Stimulated activated CD4-positive, alpha-beta T cell treated with anti-CD3 and anti-CD28 coated beads, Interleukin-12 subunit alpha, Interleukin-12 subunit beta, amount 100 ng/mL, for 48 hours (primary cell): ENCODE data around the gene TP53AIP1.
"Not testable (repeated sequence)": the region's sequence is repeated elsewhere in the genome, so short reads cannot be mapped to it uniquely, and the experiment has no call there.

Source experiments
- DNase-seq, 3 donors: peaks; one replicate each; pipeline ENCODE4 v3.0.0-alpha.2; 2020; ENCODE audit warnings: low read depth in 2 of 3, low spot score in 1 of 3

Gene TP53AIP1

DNA sequence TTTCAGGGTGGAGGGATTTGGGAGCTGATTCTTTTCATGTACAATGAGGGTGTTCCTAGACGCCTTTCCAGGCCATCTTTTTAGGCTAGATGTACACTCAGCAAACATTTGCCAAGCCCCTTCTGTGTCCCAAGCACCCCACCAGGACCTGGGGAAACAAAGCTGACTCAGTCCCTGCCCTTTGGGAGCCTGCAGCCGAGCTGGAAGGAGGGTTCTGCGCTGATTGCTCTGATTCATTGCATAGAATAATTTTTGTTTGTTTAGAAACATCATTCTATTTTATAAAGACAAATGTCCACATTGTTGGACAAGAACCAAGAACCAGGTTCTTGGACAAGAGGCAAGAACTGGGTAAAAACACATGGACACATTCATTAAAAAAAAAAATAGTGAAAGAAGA lies 16.7 kb downstream of the TP53AIP1 start:
- no peak for DNase-seq

DNA sequence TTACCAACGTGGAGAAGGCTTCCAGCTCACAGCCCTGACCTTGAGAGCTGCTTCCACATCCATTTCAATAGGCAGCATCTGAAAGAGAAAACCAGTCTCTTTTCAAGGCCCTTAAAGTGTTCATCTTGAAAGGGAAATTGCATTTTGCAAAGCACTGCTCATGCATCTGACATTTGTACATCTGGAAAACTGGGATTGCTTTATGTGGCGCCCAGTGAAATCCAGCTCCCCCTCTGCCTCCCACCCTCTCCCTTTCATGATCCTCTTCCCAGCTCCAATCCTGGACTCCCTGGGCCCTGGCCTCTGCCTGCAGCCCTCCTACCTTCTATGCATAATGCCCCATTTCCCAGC lies 17.4 kb downstream of the TP53AIP1 start:
- DNase-seq: no peak

DNA sequence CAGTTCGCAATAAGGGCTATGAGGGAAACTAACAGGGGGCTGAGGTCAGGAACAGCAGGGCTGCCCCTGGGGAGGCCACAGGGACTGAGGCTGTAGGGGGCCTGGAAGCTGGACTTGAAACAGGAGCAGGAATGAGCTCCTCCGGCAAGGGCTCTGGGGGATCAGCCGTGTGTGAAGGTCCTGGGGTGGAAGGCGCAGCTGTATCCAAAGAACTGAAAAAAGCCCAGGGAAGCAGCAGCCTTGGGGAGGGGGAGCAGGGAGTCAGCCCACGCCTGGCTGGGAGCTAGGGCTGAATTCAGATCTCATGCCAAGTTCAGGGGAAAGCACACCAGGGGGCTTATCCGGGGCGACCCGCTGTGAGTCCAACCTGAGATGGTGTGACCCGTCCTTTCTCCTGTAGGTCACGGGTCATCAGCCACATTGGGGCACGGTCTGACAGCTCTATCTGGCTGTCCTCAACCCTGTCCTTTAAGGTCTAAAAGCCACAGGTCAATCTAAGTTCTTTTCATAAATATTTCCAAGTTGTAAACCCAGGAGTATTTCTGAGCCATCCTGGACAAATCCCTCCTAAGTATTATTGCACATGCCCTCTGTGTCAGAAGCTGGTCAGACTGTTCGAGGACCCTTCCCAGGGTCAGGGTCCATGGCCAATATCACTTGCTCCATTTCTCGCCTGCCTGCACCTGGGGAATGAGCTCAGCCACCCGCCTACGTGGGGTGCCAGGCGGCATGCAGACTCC lies 18.0 kb downstream of the TP53AIP1 start:
- no peak for DNase-seq

DNA sequence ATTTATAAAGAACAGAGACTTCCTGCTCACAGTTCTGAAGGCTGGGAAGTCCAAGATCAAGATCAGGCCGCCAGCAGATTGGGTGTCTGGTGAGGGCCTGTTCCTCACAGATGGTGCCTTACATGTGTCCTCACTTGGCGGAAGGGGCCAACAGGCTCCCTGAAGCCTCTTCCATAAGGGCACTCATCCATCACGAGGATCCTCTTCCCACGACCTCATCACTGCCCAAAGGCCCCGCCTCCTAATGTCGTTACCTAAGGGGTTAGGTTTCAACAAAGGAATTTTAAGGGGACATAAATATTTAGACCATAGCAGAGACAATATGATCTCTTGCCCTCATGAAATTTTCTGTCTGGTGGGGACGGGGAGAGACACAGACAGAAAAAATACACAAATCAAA lies 18.6 kb downstream of the TP53AIP1 start:
- DNase-seq: no peak

DNA sequence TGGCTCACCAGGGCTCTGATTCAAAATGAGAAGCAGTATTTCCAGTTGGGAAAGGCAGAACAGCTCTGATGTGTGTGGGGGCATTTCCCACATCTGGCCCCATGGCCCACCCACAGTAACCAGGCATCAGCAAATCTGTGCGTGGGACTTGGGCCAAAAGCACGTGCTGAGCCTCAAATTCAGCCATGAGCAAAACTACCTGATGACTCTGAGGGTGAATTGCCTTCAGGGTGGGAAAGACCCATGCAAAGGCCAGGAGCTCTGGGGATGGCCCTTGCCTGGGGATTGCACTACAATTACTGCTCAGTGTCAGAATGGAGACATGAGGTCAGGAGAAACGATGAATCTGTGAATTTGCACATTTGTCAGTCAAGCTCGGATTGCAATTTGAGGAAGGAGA lies 20.9 kb downstream of the TP53AIP1 start:
- no peak for DNase-seq

DNA sequence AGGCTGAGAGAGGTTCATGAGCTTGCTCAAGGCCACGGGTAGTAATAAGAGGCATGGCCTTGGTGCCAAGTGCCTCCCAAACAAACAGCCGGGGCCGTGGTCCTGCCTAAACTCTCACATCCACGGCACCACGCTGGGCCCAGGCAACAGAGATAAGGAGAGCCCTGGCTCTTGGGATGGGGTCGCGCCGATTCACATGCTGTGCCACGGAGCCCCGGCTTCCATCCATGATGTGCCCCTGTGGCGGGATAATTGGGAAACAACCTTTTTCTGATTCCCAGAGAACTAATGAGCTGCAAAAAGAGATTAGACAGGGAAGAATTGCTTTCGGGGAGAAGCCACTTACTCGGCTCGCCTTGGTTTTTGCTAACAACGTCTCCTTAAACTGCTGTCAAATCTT lies 22.0 kb downstream of the TP53AIP1 start:
- no peak for DNase-seq

DNA sequence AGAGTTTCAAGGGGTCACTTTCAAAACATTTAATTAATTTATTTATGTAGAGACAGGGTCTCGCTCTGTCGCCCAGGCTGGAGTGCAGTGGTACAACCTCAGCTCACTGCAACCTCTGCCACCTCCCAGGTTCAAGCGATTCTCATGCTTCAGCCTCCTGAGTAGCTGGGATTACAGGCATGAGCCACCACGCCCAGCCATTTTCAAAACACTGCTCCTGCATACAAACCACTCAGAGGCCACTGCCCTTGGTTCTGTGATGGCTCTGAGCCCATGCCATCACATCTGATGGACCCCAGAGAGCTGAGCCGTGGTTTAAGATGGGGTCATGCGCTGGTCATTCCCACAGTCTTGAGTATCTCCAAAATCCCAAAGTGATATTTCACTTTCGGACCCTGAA lies 23.0 kb downstream of the TP53AIP1 start:
- DNase-seq: not testable (repeated sequence)

DNA sequence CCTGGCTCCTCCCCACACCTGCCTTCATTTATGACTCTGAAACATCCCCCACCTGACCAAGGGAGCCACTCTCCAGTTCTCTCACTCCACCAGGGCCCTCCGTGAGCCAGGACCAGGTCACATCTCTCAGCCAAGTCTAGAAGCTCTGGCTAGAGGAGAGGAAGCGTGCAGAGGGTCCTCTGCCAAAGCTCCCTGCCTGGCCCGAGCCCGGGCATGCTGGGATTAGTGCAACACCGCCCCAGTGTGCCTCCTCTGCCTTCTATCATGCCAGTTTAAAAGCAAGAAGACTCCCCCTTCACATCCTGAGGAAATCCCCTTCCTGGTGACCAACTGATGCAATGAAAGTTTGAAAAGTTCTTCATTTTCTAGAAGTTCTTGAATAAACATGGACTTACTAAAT lies 23.5 kb downstream of the TP53AIP1 start:
- no peak for DNase-seq

DNA sequence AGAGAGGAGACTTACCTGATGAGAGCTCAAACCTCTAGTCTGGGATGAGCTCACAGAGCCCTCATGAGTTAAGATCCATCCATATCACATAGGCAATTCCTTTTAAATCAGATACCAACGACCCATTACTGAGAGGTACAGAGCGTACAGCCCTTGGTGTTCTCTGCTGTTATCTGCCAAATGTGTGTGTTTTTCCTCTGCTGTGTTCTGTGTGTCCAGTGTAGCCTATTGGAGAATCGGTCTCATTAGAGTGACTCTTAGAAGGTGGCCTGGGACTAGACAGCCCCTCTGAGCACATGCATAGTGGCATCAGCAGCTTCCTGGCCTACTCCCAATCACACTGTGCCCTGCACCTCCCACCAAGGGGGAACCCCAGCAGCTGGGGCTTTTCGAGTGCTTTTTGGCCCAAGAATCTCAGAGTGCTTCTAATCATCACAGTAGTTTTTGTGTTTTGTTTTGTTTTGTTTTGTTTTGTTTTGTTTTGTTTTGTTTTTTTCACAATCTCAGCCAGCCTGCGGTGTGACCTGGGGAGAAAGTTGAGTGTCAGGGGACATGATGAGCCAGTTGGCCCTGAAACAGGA lies 25.4 kb downstream of the TP53AIP1 start:
- DNase-seq: no peak

DNA sequence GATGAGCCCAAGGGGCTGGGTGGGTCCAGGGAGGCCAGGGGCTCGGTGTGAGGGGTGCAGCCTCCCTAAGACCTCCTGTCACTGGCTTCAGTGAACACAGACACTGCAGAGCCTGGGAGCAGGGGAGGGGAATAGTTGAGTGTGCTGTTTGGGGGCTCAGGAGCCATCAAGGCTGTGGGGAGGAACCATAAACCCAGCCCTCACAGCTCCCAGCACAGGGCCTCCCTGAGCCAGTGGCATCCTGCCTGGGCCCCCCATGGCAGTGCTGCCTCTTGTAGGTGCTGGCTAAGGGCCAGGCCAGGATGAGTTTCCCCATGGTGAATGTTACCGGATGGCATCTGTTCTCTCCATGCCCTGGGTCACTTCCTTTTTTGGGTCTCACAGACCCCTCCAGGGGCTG lies 26.0 kb downstream of the TP53AIP1 start:
- DNase-seq: no peak

DNA sequence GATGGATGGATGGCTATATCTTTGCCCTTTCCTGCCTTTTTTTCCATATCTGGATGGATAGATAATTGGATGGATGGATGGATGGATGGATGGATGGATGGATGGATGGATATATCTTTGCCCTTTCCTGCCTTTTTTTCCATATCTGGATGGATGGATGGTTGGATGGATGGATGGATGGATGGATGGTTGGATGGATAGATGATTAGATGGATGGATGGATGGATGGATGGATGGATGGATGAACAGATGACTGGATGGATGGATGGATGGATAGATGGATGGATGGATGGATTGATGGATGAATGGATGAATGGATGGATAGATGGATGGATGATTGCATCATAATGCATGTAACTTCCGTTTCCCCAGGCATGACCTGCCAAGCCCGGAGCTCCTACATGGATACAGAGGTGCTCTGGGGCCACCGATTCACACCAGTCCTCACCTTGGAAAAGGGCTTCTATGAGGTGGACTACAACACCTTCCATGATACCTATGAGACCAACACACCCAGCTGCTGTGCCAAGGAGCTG lies 26.6 kb downstream of the TP53AIP1 start:
- no peak for DNase-seq

DNA sequence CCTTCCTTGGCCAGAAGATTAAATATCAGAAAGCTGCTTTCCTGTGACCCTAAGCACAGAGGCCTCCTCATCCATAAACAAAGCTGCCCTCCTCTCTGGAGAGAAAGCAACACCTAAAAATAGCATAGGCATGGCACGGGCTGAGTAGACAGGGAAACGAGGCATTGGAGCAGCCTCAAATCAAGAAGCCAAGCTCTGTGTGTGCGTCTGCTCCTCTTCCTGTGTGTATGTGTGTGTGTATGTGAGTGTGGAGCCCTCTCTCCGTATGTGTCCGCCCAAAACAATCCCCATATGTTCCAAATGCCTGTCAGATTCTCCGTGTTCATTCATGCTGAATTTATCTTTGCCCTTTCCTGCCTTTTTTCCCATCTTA lies 27.5 kb downstream of the TP53AIP1 start:
- DNase-seq: no peak

DNA sequence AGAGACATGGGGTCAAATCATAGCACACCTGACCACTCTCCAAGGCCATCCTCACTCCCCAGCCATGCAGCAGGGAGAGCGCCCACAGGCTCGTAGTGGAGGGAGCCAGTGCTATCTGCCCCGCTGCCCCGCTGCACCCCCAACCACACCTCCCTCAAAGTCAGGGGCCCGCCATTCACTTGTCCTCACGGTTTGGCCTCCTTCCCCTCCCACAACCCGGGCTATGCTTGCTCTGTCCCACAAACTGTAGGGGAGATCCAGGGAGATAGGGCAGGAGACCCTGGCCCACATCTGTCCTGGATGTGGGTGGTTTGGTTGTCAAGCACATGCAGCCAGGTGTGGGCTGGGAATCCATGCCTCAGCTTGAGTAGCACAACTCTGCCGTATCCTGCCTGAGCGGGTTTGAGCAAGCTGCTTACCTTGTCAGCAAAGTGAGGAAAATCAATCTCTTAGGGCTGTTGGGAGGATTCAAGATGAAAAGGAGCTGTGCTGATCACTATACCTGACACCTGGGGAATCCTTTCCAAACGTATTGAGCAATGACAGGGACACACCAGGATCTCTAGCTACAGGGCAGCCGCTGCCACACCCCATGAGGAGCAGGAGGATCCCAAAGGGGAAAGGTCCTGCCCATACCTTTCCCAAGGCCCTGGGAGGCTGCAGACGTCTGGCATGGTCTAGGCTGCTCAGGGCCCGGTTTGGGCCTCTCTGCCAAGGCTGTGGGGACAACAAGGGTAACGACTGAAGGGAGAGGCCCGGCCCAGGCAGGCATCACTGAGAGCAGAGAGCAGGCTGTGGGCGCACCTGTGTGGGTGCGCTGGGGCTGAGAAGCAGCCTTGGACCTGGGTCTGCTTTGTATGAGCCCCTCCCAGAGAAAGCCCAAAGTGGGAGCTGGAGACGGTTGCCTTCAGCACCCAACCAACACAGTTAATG lies 28.2 kb downstream of the TP53AIP1 start:
- no peak for DNase-seq

DNA sequence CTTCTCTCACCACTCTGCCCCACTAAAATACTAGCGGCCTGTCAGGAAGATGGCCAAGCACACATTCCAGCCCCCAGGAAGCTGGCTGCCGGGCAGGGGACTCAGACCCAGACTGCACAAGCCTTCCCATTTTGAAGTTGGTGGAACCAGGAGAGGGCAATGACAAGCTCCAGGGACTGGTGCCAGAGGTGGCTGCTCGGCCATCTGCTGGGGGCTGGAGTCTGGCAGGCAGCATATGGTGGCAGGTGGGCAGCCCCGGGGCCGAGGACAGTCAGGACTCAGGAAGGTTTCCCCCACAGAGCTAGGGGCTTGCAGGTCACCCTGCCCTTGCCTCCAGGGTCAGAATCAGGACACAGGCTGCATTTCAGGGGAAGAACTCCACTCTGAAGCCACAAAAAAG lies 28.9 kb downstream of the TP53AIP1 start:
- no peak for DNase-seq

DNA sequence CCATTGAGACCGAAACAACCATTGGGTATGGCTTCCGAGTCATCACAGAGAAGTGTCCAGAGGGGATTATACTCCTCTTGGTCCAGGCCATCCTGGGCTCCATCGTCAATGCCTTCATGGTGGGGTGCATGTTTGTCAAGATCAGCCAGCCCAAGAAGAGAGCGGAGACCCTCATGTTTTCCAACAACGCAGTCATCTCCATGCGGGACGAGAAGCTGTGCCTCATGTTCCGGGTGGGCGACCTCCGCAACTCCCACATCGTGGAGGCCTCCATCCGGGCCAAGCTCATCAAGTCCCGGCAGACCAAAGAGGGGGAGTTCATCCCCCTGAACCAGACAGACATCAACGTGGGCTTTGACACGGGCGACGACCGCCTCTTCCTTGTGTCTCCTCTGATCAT lies 31.0 kb downstream of the TP53AIP1 start:
- no peak for DNase-seq

DNA sequence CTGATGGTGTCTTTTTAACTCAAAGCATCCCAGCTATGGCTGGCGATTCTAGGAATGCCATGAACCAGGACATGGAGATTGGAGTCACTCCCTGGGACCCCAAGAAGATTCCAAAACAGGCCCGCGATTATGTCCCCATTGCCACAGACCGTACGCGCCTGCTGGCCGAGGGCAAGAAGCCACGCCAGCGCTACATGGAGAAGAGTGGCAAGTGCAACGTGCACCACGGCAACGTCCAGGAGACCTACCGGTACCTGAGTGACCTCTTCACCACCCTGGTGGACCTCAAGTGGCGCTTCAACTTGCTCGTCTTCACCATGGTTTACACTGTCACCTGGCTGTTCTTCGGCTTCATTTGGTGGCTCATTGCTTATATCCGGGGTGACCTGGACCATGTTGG lies 31.4 kb downstream of the TP53AIP1 start:
- DNase-seq: no peak

DNA sequence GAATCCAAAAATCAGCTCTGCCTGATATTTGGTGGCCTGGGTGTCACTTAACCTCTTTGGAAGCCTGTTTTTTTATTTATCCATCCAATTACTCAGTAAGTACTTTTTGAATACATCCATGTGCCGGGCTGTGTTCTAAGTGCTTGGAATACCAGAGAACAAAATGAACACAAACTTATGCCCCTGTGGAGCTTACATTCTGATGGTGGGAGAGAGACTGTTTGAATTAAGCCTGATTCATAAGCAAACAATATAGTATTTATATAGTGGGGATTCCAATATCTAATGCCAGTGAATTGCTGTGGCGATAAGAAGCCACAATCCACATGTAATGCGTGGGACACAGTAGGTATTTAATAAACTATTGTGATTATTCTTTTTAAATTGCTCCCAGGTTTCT lies 32.1 kb downstream of the TP53AIP1 start:
- no peak for DNase-seq

DNA sequence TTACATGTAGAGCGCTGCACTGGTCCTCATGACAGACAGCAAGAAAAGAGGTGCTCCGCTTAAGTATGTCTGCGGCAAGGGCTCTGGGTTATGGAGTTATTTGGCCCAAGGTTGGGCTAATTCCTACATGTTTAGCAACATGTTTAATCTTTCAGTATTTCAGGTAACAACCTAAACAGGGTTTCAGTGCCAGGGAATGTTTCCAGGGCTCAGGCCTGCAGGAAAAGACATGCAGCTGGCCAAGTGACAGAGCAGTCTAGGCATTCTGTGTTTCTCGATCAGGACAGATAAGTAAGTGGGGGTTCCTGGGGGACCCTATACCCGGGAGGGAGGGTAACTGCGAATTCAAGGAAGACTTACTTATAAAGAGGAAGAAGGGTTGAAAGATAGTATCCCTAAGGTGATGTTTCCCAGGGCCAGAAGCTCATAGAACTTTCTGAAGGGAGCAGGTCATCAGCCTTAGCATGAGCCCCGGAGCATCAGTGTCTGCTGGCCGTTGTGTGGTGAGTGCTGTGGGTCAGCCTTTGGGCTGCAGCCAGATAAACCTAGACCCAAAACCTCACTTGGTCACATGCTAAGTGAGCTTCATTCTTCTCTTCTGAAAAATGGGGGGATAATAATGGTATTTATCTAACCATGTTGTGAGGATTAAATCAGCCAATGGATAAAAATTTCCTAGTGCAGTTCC lies 33.1 kb downstream of the TP53AIP1 start:
- no peak for DNase-seq

DNA sequence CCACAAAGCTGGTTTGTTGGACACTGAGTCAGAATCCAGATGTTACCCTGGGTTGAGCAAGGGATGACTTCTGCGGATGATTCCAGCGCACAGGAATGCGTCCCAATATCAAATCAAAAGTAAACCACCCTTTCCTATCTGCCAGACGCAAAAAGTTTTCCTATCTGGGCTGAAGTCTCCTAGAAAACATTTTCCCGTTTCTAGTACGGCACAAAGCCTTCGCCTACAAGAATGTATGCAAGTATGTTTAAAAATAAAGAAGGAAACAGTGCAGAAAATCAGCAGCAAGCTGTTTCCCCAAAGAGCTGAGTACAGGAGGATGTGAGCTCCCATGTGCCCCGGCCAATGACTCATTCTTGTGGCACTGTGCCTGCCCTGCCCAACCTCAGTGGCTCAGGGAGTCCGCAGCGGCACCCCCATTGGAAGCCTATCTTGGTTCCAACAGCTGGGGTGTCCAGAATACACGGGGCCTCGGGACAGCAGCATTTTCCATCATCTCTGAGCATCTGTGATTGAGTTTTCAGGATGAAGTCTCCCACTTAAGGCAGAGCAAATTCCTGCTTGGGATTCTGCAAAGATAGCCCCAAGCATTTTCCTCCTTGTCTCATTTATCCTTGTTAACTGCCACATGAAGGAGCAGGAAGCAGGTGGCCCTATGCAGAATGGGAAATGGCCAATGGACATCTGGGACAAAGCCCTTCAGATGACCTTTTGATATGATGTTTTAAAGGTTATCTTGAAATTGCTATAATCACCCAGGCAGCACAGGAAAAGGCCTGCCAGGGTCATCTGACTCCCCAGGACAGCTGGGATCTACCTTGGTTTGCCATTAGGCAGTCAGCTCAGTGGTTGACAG lies 34.1 kb downstream of the TP53AIP1 start:
- DNase-seq: no peak

DNA sequence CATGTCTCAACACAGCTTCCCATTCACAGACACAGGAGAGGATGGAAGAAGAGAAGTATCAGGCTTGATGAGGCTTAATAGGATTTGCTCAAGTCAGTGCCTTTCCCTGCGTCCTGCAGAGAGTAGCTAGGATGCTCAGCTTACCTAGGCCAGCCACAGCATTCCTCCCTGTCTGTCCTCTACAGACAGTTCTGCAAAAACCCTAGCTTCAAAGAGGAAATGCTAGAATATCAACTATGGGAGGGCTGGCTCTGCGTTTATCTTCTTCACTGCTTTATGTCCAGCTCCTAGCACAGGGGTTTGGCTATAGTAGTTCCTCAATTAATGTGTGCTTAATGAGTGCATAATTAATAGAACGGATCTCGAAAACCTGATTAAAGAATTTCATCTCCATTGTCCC lies 35.1 kb downstream of the TP53AIP1 start:
- no peak for DNase-seq
